Kidney epithelial cell (primary cell): ENCODE data around the gene SEC16B. TPM values are rescaled to one million over a fixed set of nuclear protein-coding genes. Genes with fewer than 3 reads are reported as not detected.

ENCODE experiments used
- DNase-seq: peaks from one replicate; pipeline ENCODE4 v3.0.0-alpha.2; 2010; ENCODE audit warnings: low read depth
- H3K27me3 ChIP-seq: 2 replicates; pipeline ENCODE4 v1.6.0; 2011; ENCODE audit warnings: low read length; ENCODE audit not compliant: control insufficient read depth, insufficient read depth
- H3K36me3 ChIP-seq: 2 replicates; pipeline ENCODE4 v1.5.1; 2011; ENCODE audit warnings: low read length; ENCODE audit not compliant: control insufficient read depth, insufficient read depth
- H3K4me3 ChIP-seq: 2 replicates; pipeline ENCODE4 v1.5.1; 2011; ENCODE audit warnings: low read depth, mild to moderate bottlenecking, control low read depth, low read length
- total RNA-seq: library from RNA; depleted of rRNA; stranded (reverse); fragments of >200 nt; gene quantifications from 2 replicates; pipeline ENCODE4 v1.2.3, GENCODE V29; 2015
- TF ChIP-seq, protein P1 (sequence below): IDR thresholded peaks from 2 replicates; pipeline ENCODE4 v1.5.1; 2011; ENCODE audit warnings: mild to moderate bottlenecking, moderate library complexity, low read length, control low read depth, inconsistent platforms; ENCODE audit not compliant: insufficient read depth, poor library complexity, severe bottlenecking

Gene SEC16B
- total RNA-seq, 1 donor from 2014 or later, result 0.96 TPM

DNA sequence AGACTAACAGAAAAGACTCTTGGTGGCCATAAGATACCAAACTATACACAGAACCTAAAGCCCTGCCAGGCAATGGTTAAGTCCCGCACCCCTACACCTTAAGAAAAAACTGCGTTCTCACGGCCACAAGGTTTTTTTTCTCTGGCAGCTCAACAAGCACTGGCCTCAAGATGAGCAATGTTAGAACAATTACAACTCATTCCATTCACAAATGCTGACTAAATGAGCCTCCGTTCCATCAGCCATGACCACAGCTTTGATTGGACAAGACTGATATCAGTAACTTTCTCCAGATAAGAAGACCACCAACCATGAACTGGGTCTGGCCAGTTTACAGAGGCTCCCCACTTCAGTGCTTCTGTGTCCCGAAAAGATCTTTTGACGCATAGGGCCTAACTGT is 31.9 kb downstream of the SEC16B start:
- H3K4me3 ChIP-seq, result no peak overlapping the region
- TF ChIP-seq, protein P1, sequence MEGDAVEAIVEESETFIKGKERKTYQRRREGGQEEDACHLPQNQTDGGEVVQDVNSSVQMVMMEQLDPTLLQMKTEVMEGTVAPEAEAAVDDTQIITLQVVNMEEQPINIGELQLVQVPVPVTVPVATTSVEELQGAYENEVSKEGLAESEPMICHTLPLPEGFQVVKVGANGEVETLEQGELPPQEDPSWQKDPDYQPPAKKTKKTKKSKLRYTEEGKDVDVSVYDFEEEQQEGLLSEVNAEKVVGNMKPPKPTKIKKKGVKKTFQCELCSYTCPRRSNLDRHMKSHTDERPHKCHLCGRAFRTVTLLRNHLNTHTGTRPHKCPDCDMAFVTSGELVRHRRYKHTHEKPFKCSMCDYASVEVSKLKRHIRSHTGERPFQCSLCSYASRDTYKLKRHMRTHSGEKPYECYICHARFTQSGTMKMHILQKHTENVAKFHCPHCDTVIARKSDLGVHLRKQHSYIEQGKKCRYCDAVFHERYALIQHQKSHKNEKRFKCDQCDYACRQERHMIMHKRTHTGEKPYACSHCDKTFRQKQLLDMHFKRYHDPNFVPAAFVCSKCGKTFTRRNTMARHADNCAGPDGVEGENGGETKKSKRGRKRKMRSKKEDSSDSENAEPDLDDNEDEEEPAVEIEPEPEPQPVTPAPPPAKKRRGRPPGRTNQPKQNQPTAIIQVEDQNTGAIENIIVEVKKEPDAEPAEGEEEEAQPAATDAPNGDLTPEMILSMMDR, result no peak
- no peaks in the 10 kb centered on the region for H3K27me3 ChIP-seq
- no peaks in the 10 kb centered on the region for H3K36me3 ChIP-seq
- peak; percentile 60 for DNase-seq

DNA sequence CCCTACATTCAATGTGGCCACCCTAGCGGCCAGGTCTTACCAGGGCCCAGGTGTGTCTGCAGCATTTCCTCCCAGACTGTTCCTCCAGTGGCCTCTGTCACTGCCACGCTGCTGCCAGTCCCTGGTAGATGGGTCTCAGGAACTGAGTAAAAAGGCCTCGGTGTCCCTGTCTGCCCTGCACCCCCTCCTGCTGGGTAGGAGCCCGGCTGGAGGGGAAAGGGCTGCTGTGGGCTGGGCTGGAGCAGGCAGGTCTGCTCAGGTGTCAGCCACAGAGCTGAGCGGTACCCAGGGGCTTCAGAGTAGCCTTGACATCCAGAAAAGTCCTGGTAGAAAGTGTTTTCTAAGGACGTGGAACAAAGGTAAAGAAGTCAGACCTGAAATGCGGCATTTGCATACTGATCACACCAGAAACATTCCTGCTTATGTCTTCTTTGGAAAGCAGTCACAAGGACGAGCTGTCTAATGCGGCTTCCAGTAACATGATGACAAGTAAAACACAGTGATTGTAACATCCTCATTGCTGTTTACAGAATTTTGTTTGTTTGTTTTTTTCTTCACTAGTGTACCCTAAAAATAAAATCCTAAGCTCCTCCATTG is 32.6 kb downstream of the SEC16B start:
- no peak for DNase-seq
- TF ChIP-seq, protein P1, result no peak
- Histone ChIP-seq H3K4me3 (no peak overlapping the region), H3K36me3 (no peaks in the 10 kb centered on the region), H3K27me3 (no peaks in the 10 kb centered on the region)

DNA sequence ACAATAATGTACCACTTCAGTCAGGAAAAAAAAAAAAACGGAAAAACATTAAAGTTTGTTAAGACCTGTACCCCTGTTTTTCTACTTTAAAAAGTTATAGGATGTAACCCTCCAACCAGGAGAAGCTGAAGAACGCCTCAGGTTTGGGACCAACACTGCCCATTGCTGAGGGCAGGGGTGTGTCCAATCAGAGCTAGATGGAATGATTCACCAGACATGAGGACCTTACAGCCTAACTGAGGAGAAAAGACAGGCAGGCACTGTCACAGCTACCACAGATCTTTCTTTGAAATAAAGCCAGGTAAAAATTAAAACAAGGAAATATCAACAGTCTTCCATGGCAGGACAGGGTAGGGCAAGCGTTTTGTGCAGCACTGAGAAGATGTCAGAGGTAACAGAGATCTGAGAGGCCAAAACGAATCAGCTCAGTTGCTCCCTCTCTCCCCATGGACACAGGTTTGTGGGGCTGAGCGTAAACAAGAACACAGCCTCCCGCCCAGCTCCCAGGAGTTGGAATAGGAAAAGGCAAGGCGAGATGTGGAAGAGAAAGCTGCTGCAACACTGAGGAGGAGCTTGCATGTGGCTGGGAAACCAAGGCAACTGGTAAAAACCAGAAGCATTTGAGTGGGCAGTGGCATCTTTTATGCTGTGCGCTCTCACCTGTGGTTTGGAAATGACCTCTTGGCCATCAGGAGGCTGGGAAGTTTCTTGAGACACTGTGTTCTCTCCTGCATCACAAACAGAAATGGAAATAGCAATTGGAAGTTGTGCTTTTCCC is 34.0 kb downstream of the SEC16B start:
- H3K4me3 ChIP-seq, result no peak overlapping the region
- H3K36me3 ChIP-seq, result no peaks in the 10 kb centered on the region
- TF ChIP-seq, protein P1, result no peak
- H3K27me3 ChIP-seq, result no peaks in the 10 kb centered on the region
- DNase-seq, result no peak

DNA sequence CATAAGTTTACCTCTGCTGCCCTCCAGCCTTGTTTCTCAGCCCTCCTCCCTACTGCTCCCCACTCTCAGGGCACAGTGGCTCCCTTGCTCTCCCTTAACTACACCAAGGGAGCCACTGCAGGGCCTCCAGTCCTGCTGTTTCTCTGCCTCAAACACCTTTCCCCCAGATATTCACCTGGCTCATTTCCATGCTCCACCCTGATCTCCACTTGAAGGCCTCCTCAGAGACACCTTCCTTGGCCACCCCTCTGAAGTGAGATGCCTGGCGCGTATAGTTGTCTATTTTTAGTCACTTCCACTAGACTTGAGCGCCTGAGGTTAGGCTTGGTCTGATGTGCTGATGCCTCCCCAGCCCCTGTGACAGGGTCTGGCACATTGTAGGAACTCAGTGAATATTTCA is 34.9 kb downstream of the SEC16B start:
- TF ChIP-seq, protein P1, result no peak
- no peak for DNase-seq
- no peaks in the 10 kb centered on the region for H3K36me3 ChIP-seq
- no peaks in the 10 kb centered on the region for H3K27me3 ChIP-seq
- no peak overlapping the region for H3K4me3 ChIP-seq

DNA sequence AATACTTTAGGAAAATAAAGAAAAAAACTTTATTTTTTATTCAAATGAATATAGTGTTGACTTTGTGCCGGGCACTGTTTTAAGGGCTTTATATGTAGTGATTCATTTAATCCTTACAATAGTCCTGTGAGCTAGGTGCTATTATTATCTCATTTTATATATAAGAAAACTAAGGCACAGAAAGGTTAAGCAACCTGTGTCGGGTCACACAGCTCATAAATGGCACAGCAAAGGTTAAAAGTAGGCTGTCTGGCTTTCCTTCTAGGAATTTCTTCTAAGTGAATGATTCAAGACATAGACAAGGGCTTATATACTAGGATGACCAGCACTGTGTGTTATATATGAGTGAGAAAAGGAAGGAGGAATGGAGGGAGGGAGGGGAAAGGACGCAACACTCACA is 35.4 kb downstream of the SEC16B start:
- no peaks in the 10 kb centered on the region for H3K27me3 ChIP-seq
- no peak overlapping the region for H3K4me3 ChIP-seq
- TF ChIP-seq, protein P1, result no peak
- no peak for DNase-seq
- H3K36me3 ChIP-seq, result no peaks in the 10 kb centered on the region
